Vagina (tissue), 2 donors: Measurements from ENCODE around the gene ADCY9. TPM values are rescaled to one million over a fixed set of nuclear protein-coding genes. Genes with fewer than 3 reads are reported as not detected.
"Not testable (repeated sequence)": the region's sequence is repeated elsewhere in the genome, so short reads cannot be mapped to it uniquely, and the experiment has no call there.

Source experiments
- DNase-seq, 2 donors: peaks; one replicate each; pipeline ENCODE4 v3.0.0-alpha.2; 2017; ENCODE audit errors: extremely low spot score in 2 of 2
- H3K27ac ChIP-seq: fragments of 200-600 bp; sonication (generic); one replicate; pipeline ENCODE4 v1.5.1; 2019
- H3K27me3 ChIP-seq: fragments of 200-600 bp; sonication (generic); one replicate; pipeline ENCODE4 v1.5.1; 2019
- H3K36me3 ChIP-seq, 2 donors: fragments of 200-600 bp; sonication (generic); one replicate each; pipeline ENCODE4 v1.5.1; 2017 to 2019
- H3K4me1 ChIP-seq: fragments of 200-600 bp; sonication (generic); one replicate; pipeline ENCODE4 v1.5.1; 2019
- H3K4me3 ChIP-seq, 2 donors: fragments of 200-600 bp; sonication (generic); 1 replicate in 1 of 2; 2 replicates in 1 of 2; pipeline ENCODE4 v1.5.1; 2016 to 2019
- H3K9me3 ChIP-seq: fragments of 200-600 bp; sonication (generic); one replicate; pipeline ENCODE4 v1.5.1; 2019
- POLR2A ChIP-seq, 2 donors: fragments of 450-650 bp; IDR thresholded peaks; one replicate each; pipeline ENCODE4 v1.6.1; 2017; ENCODE audit warnings: antibody characterized with exemption in 2 of 2, mild to moderate bottlenecking in 2 of 2, moderate library complexity in 2 of 2
- POLR2AphosphoS5 ChIP-seq, 2 donors: sonication (generic); formaldehyde crosslinking; IDR thresholded peaks; one replicate each; pipeline ENCODE4 v1.9.0; 2017; ENCODE audit warnings: antibody characterized with exemption in 2 of 2, mild to moderate bottlenecking in 2 of 2, low read depth in 1 of 2; ENCODE audit not compliant: insufficient read depth in 1 of 2
- intact Hi-C: fragments of 100-400 bp; cut with DNase I; formaldehyde crosslinking; loops from one replicate; pipeline ENCODE4 v1.15.1; 2023
- total RNA-seq: library from RNA; depleted of rRNA; stranded (reverse); fragments of >200 nt; gene quantifications from one replicate; pipeline ENCODE4 v1.2.3, GENCODE V29; 2016
- TF ChIP-seq, protein P1 (sequence below), 3 experiments: fragments of 450-650 bp in 2 of 3; fragments of 200-600 bp in 1 of 3; sonication (generic) in 1 of 3; IDR thresholded peaks; one replicate each; pipeline ENCODE4 v1.5.1; 2017 to 2019; ENCODE audit warnings: antibody characterized with exemption in 3 of 3, mild to moderate bottlenecking in 2 of 3, moderate library complexity in 2 of 3

Gene ADCY9
- total RNA-seq, 1 donor from 2014 or later: 16.9 TPM

DNA sequence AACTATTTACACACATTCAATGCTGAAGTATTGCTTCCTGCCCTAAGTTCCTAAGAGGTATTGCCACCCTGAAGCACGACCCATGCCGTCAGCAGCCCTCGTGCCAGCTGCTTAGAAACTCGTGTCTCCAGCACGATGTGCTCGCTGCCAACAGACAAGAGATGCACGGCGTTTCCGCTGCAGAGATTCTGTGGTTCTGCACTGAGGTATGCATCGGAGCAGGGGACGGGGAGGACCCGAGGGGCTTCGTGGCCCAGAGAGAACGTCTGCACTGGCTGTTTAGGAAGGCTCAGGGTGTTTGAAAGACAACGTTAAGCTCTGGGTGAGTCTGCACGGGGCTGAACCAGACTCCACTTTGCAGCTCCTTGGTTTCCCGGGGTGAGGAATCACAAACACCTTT, 153.0 kb downstream of the ADCY9 start:
- H3K27ac ChIP-seq: peak overlapping the region; percentile 18

DNA sequence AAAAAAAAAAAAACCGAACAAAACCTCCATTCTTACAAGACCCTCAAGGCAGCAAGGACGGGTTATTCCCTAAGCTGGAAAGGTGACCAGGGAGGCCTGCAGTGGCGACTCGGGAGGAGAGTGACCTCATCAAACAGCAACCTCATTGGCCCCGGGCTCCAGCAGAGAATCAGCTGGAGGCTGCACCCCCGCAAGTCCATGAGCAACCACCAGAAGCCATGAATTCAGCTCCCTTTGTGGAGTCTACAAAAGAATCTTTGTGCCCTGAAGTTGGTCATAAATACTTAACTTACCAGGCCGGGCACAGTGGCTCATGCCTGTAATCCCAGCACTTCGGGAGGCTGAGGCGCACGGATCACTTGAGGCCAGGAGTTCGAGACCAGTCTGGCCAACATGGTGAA, 154.8 kb downstream of the ADCY9 start:
- no peaks in the 10 kb centered on the region for H3K9me3 ChIP-seq
- H3K4me3 ChIP-seq: peak overlapping the region; percentile 41 to 42
- H3K27me3 ChIP-seq: no peaks in the 10 kb centered on the region
- DNase-seq: no peak
- TF ChIP-seq, protein P1, sequence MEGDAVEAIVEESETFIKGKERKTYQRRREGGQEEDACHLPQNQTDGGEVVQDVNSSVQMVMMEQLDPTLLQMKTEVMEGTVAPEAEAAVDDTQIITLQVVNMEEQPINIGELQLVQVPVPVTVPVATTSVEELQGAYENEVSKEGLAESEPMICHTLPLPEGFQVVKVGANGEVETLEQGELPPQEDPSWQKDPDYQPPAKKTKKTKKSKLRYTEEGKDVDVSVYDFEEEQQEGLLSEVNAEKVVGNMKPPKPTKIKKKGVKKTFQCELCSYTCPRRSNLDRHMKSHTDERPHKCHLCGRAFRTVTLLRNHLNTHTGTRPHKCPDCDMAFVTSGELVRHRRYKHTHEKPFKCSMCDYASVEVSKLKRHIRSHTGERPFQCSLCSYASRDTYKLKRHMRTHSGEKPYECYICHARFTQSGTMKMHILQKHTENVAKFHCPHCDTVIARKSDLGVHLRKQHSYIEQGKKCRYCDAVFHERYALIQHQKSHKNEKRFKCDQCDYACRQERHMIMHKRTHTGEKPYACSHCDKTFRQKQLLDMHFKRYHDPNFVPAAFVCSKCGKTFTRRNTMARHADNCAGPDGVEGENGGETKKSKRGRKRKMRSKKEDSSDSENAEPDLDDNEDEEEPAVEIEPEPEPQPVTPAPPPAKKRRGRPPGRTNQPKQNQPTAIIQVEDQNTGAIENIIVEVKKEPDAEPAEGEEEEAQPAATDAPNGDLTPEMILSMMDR (IDR thresholded peaks at IDR 0.05): no peak
- TF ChIP-seq POLR2A (IDR thresholded peaks at IDR 0.05) (no peak), POLR2AphosphoS5 (IDR thresholded peaks at IDR 0.05; ENCODE audit: insufficient read depth in 1 of 2, low read depth in 1 of 2) (no peak)
- intact Hi-C loops: no loop called here
- peaks cover 0 to 6% of the 10 kb centered on the region in 2 donors for H3K36me3 ChIP-seq
- peaks cover 17% of the 10 kb centered on the region for H3K4me1 ChIP-seq
- peak overlapping the region; percentile 78 for H3K27ac ChIP-seq

More for the DNA sequence above, 153.0 kb downstream of the ADCY9 start:
- Histone ChIP-seq H3K36me3 (peaks cover 0 to 8% of the 10 kb centered on the region in 2 donors), H3K4me1 (peaks cover 17% of the 10 kb centered on the region), H3K27me3 (no peaks in the 10 kb centered on the region), H3K4me3 (no peak overlapping the region), H3K9me3 (no peaks in the 10 kb centered on the region)
- peak in 1 of 2 donors; percentile 84 for DNase-seq
- no peak for TF ChIP-seq POLR2AphosphoS5 (IDR thresholded peaks at IDR 0.05; ENCODE audit: insufficient read depth in 1 of 2, low read depth in 1 of 2)
- no peak for TF ChIP-seq POLR2A (IDR thresholded peaks at IDR 0.05)
- TF ChIP-seq, protein P1 (IDR thresholded peaks at IDR 0.05): no peak
- intact Hi-C loops: no loop called here

DNA sequence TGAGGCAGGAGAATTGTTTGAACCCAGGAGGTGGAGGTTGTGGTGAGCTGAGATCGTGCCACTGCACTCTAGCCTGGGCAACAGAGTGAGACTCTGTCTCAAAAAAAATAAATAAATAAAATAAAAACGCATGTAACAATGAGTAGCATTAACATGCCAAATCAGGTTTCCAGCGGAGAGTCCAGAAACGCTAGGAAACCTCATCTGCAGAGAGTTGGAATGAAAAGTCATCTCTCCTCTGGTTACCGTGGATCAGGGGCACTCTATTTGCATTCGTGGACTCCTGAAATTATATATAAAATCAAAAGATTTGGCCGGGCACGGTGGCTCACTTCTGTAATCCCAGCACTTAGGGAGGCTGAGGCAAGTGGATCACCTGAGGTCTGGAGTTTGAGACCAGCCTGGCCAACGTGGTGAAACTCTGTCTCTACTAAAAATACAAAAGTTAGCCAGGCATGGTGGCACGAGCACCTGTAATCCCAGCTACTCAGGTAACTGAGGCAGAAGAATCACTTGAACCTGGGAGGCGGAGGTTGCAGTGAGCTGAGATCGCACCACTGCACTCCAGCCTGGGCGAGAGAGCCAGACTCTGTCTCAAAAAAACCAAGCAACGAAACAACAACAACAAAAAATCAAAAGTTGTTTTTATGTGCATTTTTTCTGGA, 156.2 kb downstream of the ADCY9 start:
- peak overlapping the region; percentile 41 to 42 for H3K4me3 ChIP-seq
- H3K27me3 ChIP-seq, intact Hi-C loops, H3K9me3 ChIP-seq, DNase-seq, H3K36me3 ChIP-seq: not testable (repeated sequence)
- H3K4me1 ChIP-seq: peaks cover 17% of the 10 kb centered on the region
- peak overlapping the region; percentile 78 for H3K27ac ChIP-seq

DNA sequence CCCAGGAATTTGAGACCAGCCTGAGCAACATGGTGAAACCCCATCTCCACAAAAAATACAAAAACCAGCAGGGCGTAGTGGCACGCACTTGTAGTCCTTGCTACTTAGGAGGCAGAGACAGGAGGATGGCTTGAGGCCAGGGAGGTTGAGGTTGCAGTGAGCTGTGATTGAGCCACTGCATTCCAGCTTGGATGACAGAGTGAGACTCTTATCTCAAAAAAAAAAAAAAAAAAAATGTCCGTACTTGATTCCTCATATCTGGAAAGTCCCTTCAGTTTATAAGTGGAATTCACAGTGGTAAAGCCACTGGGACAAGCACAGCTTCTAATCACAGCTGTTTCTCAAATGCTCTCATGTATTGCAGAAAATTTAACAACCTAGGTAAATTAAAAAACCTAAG, 157.1 kb downstream of the ADCY9 start:
- no peak overlapping the region for H3K4me3 ChIP-seq
- no peaks in the 10 kb centered on the region for H3K36me3 ChIP-seq
- TF ChIP-seq POLR2AphosphoS5 (IDR thresholded peaks at IDR 0.05; ENCODE audit: insufficient read depth in 1 of 2, low read depth in 1 of 2): no peak
- TF ChIP-seq, protein P1 (IDR thresholded peaks at IDR 0.05): no peak
- no peak for TF ChIP-seq POLR2A (IDR thresholded peaks at IDR 0.05)
- H3K4me1 ChIP-seq: peaks cover 17% of the 10 kb centered on the region
- no peak overlapping the region for H3K27ac ChIP-seq
- DNase-seq: no peak
- H3K27me3 ChIP-seq: no peaks in the 10 kb centered on the region
- H3K9me3 ChIP-seq: no peaks in the 10 kb centered on the region
- intact Hi-C loops: no loop called here

DNA sequence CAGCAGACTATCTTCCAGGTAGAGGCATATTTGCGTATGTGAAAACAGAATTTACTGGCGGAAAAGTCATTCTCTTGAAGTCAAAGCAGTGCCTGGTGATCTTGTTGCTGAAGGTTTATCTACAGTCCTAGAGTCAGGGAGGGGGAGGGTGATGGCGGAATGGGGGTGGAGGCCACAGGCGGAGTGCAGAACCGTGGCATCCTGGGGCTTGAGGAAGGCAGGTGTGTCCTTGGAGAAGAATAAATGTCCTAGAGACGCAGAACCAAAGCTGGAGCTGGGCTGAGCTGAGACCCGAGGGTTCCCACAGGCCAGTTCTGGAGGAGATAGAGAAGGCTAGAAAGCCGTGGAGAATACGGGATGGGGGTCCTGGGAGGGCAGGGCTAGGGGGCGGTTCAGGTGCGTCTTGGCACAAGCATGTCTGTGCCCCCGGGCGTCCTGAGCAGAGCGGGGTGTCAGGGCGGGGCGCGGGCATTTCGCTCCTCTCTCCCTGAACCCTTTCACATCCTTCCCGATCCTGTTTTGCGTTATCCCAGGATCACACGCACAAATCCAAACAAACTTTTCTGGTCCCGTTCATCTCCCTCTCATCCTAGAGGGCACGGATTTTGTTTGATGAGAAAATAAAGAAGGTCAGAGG, 158.8 kb downstream of the ADCY9 start:
- Histone ChIP-seq H3K9me3 (no peaks in the 10 kb centered on the region), H3K4me1 (peaks cover 17% of the 10 kb centered on the region), H3K27me3 (no peaks in the 10 kb centered on the region), H3K36me3 (no peaks in the 10 kb centered on the region), H3K4me3 (no peak overlapping the region), H3K27ac (no peak overlapping the region)
- TF ChIP-seq POLR2AphosphoS5 (IDR thresholded peaks at IDR 0.05; ENCODE audit: insufficient read depth in 1 of 2, low read depth in 1 of 2) (no peak), POLR2A (IDR thresholded peaks at IDR 0.05) (no peak)
- TF ChIP-seq, protein P1 (IDR thresholded peaks at IDR 0.05): no peak
- intact Hi-C loops: no loop called here
- DNase-seq: no peak
